Calu3 (cell line): ENCODE data around the gene FAM186B. TPM values are rescaled to one million over a fixed set of nuclear protein-coding genes. Genes with fewer than 3 reads are reported as not detected.

ENCODE experiments used
- BruUV-seq: library from RNA; stranded (reverse); fragments of 400-500 nt; replicated peaks from 2 replicates; lab custom pipeline; 2021; lab: Mats Ljungman, UMichigan
- CTCF ChIA-PET: fragments of 300-600 bp; sonication (Branson Sonifier 250); formaldehyde crosslinking; loops from one replicate; lab custom pipeline; 2022; ENCODE audit warnings: antibody characterized with exemption; lab: Charles Lee
- DNase-seq: peaks from one replicate; pipeline ENCODE4 v3.0.0; 2022
- H3K27ac Mint-ChIP-seq: one replicate; pipeline ENCODE4 v1.8.0; 2022; ENCODE audit warnings: mixed read lengths; ENCODE audit not compliant: unreplicated experiment
- H3K27me3 Mint-ChIP-seq: one replicate; pipeline ENCODE4 v1.8.0; 2022; ENCODE audit warnings: mixed read lengths; ENCODE audit not compliant: unreplicated experiment
- H3K36me3 Mint-ChIP-seq: one replicate; pipeline ENCODE4 v1.8.0; 2022; ENCODE audit warnings: mild to moderate bottlenecking, moderate library complexity, mixed read lengths; ENCODE audit not compliant: insufficient read depth, unreplicated experiment
- H3K4me1 Mint-ChIP-seq: one replicate; pipeline ENCODE4 v1.8.0; 2022; ENCODE audit warnings: mild to moderate bottlenecking, low read depth, mixed read lengths; ENCODE audit not compliant: unreplicated experiment
- H3K4me3 Mint-ChIP-seq: one replicate; pipeline ENCODE4 v1.8.0; 2022; ENCODE audit warnings: mild to moderate bottlenecking, low read depth, moderate library complexity, mixed read lengths; ENCODE audit not compliant: unreplicated experiment
- H3K9me3 Mint-ChIP-seq: one replicate; pipeline ENCODE4 v1.8.0; 2022; ENCODE audit warnings: low read depth, mixed read lengths; ENCODE audit not compliant: unreplicated experiment
- CTCF ChIP-seq: fragments of 200-600 bp; IDR thresholded peaks from one replicate; pipeline ENCODE4 v1.8.0; 2022; ENCODE audit warnings: antibody characterized with exemption; ENCODE audit not compliant: unreplicated experiment
- intact Hi-C: fragments of 100-400 bp; cut with micrococcal nuclease; formaldehyde crosslinking; loops from one replicate; pipeline ENCODE4 v1.10.0; 2022; ENCODE audit not compliant: unreplicated experiment
- total RNA-seq: library from RNA; stranded (reverse); gene quantifications from 2 replicates; pipeline ENCODE4 v1.2.3, GENCODE V29; 2022

Gene FAM186B
- total RNA-seq, 1 experiment from 2014 or later = 0.47 TPM

GRCh38 chr12:49546481-49546880, 59.0 kb downstream of the FAM186B start:
- H3K36me3 Mint-ChIP-seq = no peaks in the 10 kb centered on the region
- no peak for TF ChIP-seq CTCF
- peaks cover 54% of the 10 kb centered on the region for H3K27me3 Mint-ChIP-seq
- no peaks in the 10 kb centered on the region for H3K9me3 Mint-ChIP-seq
- intact Hi-C loops = no loop called here
- CTCF ChIA-PET = no interaction called here
- no peak for DNase-seq
- H3K4me1 Mint-ChIP-seq = no peaks in the 10 kb centered on the region
- H3K27ac Mint-ChIP-seq = no peak overlapping the region
- BruUV-seq = no TSS peak
- H3K4me3 Mint-ChIP-seq = no peak overlapping the region

DNA sequence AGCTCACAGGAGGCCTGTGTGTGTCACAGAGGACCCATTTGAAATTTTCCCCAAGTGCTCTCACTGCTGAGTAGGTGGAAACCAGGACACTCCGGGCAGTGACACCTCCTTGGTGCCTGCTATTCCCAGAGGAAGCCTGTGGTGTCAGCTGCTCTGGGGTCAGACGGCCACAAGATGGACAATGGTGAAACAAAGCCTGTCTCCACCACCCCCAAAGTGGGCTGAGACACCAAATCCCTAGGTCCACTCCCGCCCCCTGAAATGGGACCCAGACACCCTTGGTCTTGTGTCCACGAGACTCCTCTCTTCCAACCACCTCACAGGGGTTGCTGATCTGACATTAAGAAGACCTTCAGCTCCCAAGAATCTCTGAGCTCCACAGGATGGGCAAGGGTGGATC, 59.6 kb downstream of the FAM186B start:
- Mint-ChIP-seq H3K36me3 (no peaks in the 10 kb centered on the region), H3K27ac (no peak overlapping the region), H3K27me3 (peaks cover 54% of the 10 kb centered on the region), H3K9me3 (no peaks in the 10 kb centered on the region), H3K4me3 (no peak overlapping the region), H3K4me1 (no peaks in the 10 kb centered on the region)
- TF ChIP-seq CTCF = no peak
- no TSS peak for BruUV-seq
- CTCF ChIA-PET = interaction anchor here (0.7 kb wide), 1 partner anchor 1155 kb away, joined by 3 read pairs; no protein-coding TSS in a partner anchor
- intact Hi-C loops = no loop called here
- DNase-seq = no peak

- DNase-seq = no peak
- BruUV-seq = no TSS peak
- no peak for TF ChIP-seq CTCF
- Mint-ChIP-seq H3K27me3 (peaks cover 57% of the 10 kb centered on the region), H3K4me1 (peaks cover 7% of the 10 kb centered on the region), H3K36me3 (peaks cover 9% of the 10 kb centered on the region), H3K9me3 (no peaks in the 10 kb centered on the region), H3K27ac (no peak overlapping the region), H3K4me3 (no peak overlapping the region)
- CTCF ChIA-PET = interaction anchor here (0.6 kb wide), 1 partner anchor 247 kb away, joined by 3 read pairs; no protein-coding TSS in a partner anchor
- intact Hi-C loops = no loop called here
Measured at GRCh38 chr12:49543914-49544815, 61.3 kb downstream of the FAM186B start.

DNA sequence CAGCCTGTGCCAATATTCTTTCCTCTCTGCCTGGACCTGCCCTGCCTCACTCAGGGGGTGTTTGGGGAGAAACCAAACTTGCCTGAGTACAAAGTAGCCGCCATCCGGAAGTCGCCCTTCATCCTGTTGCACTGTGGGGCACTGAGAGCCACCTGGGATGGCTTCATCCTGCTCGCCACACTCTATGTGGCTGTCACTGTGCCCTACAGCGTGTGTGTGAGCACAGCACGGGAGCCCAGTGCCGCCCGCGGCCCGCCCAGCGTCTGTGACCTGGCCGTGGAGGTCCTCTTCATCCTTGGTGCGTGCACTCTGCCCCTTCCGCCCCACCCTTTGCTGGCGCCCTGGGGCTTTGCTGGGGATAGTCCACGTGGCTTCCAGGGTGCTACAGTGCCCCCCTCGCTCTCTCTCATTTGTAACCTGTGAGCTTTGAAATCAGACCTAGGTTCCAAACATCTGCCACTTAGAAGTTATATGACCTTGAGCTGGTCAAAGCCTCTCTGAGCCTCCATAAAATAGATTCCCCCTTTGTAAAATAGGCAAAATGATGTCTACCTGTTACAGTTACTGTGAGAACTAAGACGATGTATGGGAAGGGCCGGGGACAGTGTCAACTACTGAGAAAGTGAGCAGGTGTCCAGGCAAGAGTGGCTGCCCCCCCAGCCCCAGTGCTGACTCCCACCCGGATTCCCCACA, 62.1 kb downstream of the FAM186B start:
- Mint-ChIP-seq H3K27ac (no peak overlapping the region), H3K9me3 (no peaks in the 10 kb centered on the region), H3K36me3 (peaks cover 9% of the 10 kb centered on the region), H3K4me1 (peaks cover 7% of the 10 kb centered on the region), H3K4me3 (no peak overlapping the region), H3K27me3 (peaks cover 53% of the 10 kb centered on the region)
- intact Hi-C loops = no loop called here
- CTCF ChIA-PET = interaction anchor here (0.6 kb wide), 1 partner anchor 246 kb away, joined by 3 read pairs; no protein-coding TSS in a partner anchor
- DNase-seq = no peak
- TF ChIP-seq CTCF = no peak
- no TSS peak for BruUV-seq
